Tibial nerve (tissue), 3 donors: ENCODE measurements around the gene ACTL7B.

ENCODE experiments used
- POLR2A ChIP-seq, 2 donors: fragments of 450-650 bp; IDR thresholded peaks; one replicate each; pipeline ENCODE4 v1.6.1; 2017; ENCODE audit warnings: antibody characterized with exemption in 2 of 2, mild to moderate bottlenecking in 2 of 2, moderate library complexity in 2 of 2
- TF ChIP-seq, protein P1 (sequence below), 5 experiments: fragments of 200-600 bp in 3 of 5; fragments of 450-650 bp in 2 of 5; sonication (generic) in 3 of 5; IDR thresholded peaks; one replicate each; pipeline ENCODE4 v1.5.1; 2016 to 2019; ENCODE audit warnings: antibody characterized with exemption in 5 of 5, mild to moderate bottlenecking in 3 of 5, moderate library complexity in 2 of 5

GRCh38 chr9:108866001-108866420, 10.2 kb upstream of the ACTL7B start:
- TF ChIP-seq, protein P1, sequence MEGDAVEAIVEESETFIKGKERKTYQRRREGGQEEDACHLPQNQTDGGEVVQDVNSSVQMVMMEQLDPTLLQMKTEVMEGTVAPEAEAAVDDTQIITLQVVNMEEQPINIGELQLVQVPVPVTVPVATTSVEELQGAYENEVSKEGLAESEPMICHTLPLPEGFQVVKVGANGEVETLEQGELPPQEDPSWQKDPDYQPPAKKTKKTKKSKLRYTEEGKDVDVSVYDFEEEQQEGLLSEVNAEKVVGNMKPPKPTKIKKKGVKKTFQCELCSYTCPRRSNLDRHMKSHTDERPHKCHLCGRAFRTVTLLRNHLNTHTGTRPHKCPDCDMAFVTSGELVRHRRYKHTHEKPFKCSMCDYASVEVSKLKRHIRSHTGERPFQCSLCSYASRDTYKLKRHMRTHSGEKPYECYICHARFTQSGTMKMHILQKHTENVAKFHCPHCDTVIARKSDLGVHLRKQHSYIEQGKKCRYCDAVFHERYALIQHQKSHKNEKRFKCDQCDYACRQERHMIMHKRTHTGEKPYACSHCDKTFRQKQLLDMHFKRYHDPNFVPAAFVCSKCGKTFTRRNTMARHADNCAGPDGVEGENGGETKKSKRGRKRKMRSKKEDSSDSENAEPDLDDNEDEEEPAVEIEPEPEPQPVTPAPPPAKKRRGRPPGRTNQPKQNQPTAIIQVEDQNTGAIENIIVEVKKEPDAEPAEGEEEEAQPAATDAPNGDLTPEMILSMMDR (IDR thresholded peaks at IDR 0.05): no peak
- TF ChIP-seq POLR2A (IDR thresholded peaks at IDR 0.05): no peak
